ENCODE measurements around the gene DLG5.

DNA sequence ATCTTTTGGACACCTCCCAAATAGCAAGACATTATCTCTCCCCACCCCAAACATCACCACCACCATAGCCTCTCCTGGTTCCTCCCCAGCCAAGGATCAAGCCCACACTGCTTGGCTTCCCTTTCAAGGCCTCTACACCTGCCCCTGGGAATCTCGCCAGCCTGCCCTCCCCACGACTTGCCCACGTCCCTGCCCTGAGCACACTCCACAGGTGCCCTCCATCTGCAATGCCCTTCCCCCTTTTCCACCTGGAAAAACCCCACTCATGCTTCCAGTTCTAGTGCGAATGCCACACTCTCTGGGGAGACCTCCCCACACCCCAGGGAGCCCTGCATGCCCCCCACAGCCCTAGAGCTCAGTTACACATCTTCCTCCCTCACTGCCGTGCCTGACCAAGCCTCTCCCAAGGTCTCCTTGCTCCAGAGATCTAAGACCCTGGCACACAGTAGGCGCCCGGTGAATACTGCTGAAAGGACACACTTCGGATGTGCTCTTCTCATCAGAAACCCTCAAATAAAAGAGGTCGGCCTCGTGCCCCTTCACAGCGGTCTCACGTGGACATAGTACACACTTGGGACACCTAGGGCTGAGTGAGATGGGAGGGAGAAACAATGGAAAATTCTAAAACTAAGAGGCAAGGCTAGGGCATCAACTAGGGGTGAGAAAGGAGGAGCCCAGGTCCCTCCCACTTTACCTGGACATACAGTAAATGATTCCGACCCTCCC, 91.4 kb downstream of the DLG5 start:
- TF ChIP-seq POLR2AphosphoS5 (IDR thresholded peaks at IDR 0.05; ENCODE audit: low read depth, low read length) (no peak), SIN3A (IDR thresholded peaks at IDR 0.05; ENCODE audit: borderline replicate concordance, insufficient read depth, low read length) (no peak)

All from PFSK-1 (cell line).